NCI-H2107 treated with DMSO at 0.1 percent for 48 hours (cell line): ENCODE results near the gene INSRR.

Source experiments
- DNase-seq: peaks from one replicate; lab custom pipeline; 2025; ENCODE audit not compliant: unreplicated experiment; lab: John Stamatoyannopoulos, UW

Gene INSRR

DNA sequence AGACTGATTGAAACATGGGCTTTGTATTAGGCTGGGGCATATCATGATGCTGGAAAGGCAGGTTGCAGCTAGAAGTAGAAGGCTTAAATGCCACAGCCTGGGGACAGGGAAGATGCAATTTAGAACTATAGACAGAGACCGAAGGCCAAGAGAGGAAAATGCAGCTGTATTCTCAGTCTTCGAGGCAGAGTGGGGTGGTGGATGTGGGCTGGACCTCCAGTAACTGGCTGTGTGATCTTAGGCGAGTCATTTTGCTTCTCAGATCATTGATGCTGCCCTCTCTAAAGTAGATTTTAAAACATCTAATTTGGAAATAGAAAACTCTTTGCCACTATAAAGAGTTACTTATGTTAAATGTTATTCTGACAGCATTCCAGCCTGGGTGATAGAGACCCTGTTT, 24.6 kb downstream of the INSRR start:
- no peak for DNase-seq

DNA sequence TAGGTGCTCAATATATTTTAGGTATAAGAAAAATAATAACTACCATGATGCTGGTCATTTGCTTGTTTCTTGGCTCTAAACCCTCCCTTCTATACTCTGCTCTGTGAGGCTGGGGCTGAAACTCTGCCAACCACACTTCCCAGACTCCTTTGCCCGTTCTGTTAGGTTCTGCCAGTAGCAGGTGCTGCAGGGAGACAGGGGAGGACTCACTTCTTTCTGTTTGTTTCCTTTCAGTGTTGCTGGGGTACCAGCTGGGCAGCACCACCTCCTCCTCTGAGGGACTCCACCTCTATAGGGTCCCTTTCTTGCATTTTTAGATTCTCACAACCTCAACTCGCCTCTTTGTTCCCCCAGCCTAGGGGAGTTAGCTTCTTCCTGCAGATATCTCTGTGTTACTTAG, 25.3 kb downstream of the INSRR start:
- peak; percentile 14 for DNase-seq

DNA sequence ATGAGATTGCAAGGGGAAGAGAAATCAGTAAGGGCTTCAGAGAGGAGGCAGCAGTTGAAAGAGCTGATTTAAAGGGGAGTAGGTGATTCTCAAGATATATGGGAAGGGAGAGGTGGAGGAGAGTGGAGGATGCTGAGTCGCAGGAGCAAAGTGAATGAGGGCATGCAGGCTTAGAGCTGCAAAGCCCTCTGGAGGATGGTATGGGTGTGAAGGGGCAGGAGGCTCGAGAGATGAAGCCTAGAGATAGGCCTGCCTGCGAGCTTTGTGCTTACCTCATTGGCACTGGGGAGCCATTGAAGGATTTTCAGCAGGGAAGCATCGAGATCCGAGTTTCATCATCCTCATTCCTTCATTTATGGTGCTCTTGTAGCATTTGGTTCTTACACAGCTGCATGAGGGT, 26.5 kb downstream of the INSRR start:
- no peak for DNase-seq

DNA sequence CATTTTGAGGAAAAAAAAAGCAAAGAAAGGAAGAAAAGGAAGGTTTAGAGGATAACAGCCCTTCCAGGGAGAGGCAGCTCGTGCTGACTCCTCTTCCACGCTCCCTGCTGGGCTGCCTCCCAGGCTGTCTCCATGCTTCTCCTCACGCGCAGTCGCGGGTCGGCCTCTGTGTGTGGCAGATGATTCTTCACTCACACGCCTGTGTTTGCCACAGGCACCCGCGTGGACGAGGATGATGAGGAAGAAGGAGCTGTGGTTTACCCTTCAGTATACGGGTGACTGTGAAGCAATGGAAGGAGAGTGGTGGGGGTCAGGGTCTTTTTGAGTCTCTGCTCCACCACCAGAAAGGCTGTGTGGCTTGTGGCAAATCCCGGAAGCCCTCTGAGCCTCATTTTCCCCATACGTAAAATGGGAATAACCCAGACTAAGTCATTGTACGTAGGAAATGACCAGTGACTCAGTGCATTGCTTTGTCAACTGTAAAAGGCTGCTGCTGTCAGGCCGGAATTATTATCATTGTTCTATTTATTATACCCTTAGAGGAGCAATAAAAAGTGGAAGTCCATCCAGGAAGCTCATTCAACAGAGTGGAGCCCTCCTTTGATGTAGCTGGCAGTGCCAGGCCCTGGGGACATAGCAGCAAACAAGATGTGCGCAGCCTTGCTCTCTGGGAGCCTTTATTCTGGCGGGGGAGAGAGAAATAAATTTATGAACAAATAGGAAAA, 30.4 kb downstream of the INSRR start:
- DNase-seq, result no peak

DNA sequence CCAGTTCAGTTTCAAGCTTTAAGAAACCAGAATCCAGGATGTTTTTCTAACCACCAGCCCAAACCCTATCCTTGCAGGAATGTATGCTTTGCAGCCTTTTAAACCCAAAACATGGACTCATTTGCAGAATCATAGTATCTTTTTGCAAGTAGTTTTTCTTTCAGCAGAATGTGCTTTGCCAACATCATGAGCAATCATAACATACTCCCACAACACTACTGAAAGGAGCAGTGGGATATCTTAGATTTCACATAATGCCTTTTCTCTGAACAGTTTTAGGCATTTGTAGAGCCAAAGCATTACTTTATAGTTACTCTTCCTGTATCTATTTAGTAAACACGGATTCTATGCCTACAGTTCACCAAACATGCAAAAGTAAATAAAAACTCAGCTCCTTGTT, 32.3 kb downstream of the INSRR start:
- DNase-seq, result no peak

DNA sequence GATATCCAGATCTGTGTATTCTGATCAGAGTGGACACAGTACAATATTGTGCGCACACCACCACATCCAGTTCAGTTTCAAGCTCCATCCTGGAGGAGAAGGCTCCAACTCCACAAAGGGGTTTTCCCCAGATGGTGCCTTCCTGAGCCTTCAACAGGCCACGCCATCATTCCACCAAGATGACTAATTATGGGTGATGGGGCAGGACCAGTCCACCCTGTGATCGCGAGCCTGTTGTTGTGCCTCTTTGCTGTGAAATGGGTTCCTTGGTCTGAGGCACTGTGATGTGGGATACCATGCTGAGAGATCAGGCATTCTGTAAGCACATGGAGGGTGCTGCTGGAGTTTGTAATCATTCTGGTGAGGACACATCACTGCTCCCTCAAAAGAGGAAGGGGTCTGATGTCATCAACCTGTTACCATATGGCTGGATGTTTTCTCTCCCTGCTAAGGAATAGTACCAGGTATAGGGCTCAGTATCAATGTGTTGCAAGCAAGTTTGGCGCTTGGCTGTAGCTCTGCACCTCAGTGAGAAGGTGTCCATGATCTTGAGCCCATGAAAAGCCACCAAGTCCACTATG, 35.6 kb downstream of the INSRR start:
- DNase-seq, result no peak

DNA sequence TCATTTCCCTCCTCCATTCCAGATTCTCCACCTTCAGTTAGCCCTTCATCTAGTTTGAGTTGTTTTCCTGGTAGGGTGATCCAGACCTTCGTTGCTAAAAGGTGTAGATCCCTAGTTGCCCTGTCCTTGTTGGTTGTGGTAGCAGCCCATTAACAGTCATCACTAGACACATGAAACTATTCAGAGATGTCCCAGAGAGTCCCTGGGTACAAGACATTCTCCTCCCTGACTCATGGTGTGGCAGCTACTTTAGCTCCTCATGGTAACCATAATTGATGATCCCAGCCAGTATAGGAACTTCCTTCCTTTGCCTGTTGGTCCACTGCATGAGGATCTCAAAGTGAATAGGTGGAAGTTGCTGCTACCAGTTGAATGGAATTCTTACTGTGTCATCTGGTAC, 36.2 kb downstream of the INSRR start:
- no peak for DNase-seq

DNA sequence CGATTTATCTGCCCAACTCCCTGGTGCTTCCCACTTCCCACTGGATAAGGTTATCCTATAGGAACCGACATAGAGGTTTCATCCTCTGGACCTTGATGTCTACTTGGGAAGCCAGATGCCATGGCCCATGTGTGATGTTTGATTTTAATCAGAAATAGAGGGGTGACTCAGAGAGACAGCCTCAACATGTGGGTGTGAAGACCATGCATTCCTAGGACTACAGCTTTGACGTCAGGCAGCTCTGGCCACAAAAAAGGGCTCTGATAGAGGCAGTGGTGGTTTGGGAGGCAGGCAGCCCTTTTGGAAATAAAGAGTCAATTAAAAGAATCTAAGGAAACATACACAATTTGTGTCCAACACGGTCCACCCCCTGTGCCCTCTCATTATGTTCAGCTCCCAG, 37.1 kb downstream of the INSRR start:
- DNase-seq, result no peak

DNA sequence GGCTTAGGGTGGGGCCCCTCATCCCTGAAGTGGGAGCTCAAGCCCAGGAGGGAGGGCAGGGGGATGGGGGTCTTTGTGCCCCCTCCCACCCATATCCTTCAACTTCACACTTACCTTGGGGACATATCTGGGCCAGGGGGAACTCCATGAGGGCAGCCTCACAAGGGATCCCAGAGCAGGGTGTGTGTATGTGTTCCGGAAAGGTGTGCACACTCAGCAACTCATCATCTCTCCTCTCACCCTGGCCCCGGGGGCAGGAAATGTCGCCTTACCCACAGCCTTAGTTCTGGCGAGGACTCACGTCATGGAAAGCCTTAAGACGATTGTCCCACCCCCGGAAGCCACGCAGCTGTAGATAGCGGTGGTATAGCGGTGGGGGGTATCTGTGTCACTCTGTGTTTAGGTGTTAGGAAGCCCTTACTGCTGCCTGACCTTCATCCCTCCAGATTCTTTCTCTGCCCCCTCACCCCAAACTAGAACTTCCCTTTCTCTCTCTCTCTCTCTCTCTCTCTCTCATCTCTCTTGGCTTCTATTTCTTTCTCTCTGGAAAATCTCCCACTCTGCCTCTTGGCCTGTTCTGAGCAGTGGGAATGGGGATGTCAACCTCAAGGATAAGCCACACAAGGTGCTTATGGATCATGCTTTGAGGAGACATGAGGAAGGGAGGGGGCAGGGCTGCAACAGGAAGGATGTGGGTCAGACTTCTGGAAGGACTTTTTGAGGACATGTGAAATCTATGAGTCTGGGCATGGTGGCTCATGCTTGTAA, 42.2 kb downstream of the INSRR start, which contains the start of gene SH2D2A:
Gene SH2D2A, minus strand, starts transcription at position 288 of the 768 bp plus-strand sequence. Its CDS starts 140 bp downstream, at position 148.
- DNase-seq, result no peak

DNA sequence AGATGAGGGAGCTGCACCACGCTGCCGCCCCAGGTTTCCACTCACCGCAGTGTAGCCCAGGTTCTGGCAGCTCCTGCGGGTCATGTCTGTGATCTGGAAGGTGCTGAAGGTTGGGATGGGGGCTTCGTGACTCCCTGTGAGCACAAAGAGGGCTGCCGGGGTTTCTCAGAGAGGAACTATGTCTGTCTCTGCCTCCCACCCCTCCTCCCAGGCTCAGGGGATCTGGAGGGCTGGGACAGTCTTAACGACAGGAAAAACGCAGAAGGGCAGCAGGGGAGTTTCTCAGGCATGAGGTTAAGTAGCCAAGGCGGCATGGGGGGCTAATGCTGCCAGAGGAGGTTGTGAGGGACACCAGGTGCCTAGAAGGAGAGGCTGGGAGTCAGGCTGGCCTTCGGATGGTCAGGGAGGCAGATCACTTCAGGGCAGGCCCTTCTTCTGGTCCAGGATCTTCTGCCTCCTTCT, 42.9 kb downstream of the INSRR start:
- no peak for DNase-seq

DNA sequence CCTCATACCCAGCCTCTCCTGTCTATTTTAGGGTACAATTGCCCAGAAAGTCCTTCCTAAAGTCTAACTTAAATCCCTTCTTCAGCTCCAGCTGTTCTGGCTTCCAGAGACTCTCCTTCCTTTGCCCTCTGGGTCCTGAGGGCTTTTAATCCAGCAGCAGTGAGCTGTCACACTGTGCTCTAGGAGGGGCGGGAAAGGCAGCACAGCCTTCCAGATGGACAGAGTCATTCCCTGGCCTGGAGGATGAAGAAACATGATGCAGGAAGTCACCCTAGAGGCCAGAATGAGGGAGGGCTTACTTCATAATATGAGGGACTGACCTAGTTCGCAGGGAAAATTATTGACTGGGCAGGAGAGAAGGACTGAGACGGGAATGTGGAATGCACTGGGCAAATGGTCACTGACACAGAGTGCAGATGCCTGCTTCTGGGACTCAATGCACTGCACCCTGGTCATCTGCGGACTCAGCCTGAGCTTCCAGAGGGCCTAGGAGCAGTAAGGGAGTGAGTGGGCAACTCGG, 43.5 kb downstream of the INSRR start:
- DNase-seq, result no peak

DNA sequence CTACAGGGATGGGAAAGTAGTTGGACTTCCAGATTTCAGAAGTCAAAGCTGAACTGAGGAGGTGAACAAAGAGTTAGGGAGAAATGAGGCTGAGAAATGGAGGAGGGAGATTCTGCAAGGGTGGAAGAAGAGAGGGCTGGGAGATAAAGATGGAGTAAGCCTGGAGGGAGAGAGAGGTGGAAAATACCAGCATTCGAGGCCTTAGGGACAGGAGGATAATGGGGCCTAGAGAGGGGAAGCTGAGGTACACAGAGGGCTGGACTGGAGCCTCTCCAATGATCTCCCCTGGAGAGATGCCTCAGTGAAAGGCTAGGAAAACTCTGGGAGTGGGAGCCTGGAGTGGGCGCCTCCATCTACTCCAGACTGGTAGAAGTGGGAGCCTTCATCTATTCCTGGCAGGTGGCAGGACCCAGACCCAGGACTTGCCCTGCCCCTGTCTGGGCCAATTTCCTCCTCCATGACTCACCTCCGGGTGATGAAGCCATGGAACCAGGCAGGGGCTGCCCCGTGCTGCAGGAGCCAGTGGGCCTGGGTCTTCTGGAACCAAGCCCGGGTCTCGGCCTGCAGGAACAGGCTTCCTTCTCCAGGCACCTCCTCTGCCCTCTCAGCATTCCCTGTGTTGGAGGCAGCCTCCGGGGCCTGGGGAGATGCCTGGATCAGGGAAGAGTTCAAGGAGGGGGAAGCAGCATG, 44.2 kb downstream of the INSRR start:
- no peak for DNase-seq

DNA sequence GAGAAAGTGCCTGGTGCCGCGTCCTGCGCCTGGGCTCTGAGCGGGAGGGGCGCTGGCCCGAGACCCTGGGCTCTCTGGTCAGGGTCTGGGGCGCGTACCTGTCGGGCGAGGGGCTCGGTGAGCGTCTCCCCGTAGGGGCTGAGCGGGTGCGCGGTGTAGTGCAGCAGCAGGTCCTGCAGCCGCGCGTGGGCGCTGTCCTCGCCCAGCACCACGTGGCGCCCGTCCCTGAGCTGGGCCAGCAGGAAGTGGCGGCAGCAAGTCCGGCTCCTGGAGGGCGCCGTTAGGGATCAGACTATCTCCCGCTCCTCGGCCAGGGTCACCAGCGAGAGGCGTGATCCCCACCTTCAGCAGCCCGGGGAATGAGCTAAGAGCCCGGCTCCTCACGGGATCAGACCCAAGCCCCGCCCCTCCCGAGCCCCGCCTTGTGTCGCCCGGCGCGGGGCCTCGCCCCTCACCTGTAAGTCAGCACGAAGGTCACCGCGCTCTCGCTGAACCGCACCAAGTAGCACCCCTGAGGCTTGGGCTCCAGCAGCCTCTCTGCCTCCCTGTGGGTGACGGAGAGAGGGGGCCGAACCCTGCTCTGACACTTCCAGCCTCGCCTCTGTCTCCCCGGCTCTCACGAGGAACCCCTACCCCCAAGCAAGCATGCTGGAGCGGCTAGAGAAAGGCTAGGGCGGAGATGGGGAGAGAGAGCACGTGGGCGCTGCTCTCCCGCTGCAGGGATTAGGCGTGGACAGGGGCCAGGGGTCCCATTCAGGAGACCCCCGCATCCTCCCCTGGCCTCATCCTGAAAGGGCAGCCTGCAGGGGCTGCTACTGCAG, 45.0 kb downstream of the INSRR start:
- DNase-seq, result no peak

DNA sequence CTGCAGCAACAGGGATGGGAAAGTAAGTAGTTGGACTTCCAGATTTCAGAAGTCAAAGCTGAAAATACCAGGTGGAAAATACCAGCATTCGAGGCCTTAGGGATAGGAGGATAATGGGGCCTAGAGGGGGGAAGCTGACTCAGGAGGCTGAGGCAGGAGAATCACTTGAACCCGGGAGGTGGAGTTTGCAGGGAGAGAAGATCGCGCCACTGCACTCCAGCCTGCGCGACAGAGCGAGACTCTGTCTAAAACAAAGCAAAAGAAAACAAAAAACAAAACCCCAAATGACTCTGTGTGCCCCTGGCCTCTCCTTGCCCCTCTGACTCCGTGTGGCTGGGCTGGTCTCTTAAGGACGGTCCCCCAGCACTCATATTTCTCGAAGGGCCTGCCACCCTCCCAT, 45.6 kb downstream of the INSRR start:
- no peak for DNase-seq

DNA sequence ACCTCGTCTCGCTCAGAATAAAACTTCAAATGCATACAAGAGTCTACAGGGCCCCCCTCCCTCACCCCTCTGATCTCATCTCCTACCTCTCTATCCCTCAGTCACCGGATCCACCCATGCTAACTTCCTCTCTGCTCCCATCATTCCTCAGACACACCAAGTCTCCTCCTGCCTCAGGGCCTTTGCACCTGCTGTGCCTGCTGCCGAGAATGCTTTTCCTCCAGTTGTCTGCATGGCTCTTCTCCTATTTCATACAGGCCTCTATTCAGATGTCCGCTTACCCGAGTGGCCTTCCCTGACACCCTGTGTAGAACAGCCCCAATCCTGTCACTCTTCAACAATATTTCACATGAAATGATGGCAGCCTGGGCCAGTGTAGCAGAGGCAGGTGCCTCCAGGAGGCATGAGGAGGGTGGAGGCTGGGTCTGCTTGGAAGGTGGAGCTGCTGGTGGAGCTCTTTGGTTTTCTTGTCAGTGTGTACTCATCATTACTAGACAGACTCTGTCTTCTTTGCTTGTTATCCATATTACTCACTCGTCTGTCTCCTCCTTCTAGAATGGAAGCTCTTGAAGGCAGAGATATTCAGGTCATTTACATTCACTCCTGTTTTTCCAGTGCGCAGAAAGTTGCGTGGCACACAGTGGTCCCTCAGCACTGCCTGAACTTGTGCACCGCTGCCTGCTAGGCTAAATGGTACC, 46.5 kb downstream of the INSRR start:
- no peak for DNase-seq

DNA sequence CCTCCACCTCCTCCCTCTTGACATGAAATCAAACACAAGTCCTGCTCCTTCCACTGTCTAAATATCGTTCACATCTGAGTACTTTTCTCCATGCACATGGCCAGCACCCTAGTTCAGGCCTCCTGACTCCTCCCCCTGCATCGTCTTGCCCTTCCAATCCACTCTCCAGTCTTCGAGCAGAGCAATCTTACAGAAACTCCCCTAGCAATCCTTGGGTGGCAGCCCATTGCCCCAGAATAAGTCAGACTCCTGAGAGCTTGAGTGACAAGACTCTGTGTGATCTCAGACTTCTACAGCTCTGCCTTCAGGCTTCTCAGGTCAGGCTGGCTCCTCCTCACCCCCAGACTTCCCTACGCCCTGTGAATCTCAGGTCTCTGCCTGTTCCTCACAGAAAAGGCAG, 47.7 kb downstream of the INSRR start:
- DNase-seq, result no peak

DNA sequence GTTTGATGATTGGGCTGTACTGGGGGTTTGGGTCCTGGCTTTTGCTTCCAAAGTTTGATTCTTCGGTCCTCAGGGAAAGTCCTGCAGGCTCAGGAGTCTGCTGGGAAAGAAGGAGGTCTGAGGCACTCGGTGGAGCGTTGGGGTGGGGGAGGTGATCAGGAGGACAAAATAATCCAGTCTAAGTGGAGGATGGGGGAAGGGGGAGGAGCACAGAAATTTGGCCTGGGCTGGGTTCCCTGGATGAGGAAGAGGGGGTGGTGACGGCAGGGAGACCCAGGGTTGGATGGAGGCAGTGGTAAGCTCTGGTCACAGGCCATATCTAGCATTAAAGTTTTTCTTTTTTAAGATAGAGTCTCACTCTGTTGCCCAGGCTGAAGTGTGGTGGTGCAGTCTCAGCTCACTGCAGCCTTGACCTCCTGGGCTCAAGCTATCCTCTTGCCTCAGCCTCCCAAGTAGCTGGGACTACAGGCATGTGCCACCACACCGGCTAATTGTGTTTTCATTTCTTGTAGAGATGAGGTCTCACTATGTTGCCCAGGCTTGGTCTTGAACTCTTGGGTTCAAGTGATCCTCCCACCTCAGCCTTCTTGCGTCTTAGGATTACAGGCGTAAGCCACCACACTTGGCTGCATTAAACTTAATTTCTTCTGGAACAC, 49.1 kb downstream of the INSRR start:
- no peak for DNase-seq

DNA sequence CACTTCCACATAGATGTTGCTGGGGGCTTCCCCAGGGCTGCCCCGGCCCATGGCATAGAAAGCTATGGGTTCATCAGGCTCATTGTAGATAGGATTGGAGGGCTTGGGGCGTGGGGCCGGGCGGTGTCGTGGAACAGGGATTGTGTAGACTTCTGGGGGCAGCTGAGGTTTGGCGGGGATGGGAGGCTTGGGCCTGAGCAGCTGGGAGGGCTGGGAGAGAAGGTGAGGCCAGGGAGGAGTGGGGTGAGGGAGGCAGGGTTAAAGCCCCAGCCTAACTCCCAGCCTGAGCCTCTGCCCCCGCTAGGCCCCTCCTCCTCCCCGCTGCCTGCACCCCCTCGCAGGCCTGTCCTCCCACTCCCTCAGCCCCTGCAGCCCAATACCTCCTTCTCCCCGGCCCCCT, 49.6 kb downstream of the INSRR start:
- no peak for DNase-seq
